HepG2 (cell line): ENCODE results near the gene HSD3B7.
A peak's percentile ranks its signal among the peaks of the same experiment; 100 is the strongest.

Experiments used
- CTCF ChIP-seq: sonication (generic); formaldehyde crosslinking; IDR thresholded peaks from 2 replicates; pipeline ENCODE4 v1.5.0; 2020; ENCODE audit warnings: mild to moderate bottlenecking, missing genetic modification reagents, moderate library complexity
- JUNB ChIP-seq: sonication (generic); formaldehyde crosslinking; IDR thresholded peaks from 2 replicates; pipeline ENCODE4 v1.8.0; 2022; ENCODE audit warnings: missing genetic modification reagents, mild to moderate bottlenecking, borderline replicate concordance
- KDM2A ChIP-seq: sonication (generic); formaldehyde crosslinking; IDR thresholded peaks from 2 replicates; pipeline ENCODE4 v1.4.0; 2020; ENCODE audit warnings: low read depth, missing genetic modification reagents, borderline replicate concordance
- PATZ1 ChIP-seq: sonication (generic); formaldehyde crosslinking; IDR thresholded peaks from 2 replicates; pipeline ENCODE4 v1.4.0; 2020; ENCODE audit warnings: missing genetic modification reagents
- POLR2A ChIP-seq, 2 experiments: IDR thresholded peaks; 2 replicates each; pipeline ENCODE4 v1.6.1; 2011; ENCODE audit warnings: low read depth in 2 of 2, low read length in 2 of 2, mild to moderate bottlenecking in 1 of 2, moderate library complexity in 1 of 2; ENCODE audit not compliant: insufficient read depth in 1 of 2
- POLR2AphosphoS5 ChIP-seq: IDR thresholded peaks from 2 replicates; pipeline ENCODE4 v1.6.1; 2012; ENCODE audit warnings: low read depth, low read length
- RAD21 ChIP-seq: fragments of 450-650 bp; formaldehyde crosslinking; IDR thresholded peaks from 2 replicates; pipeline ENCODE4 v1.5.0; 2020; ENCODE audit warnings: mild to moderate bottlenecking
- TOE1 ChIP-seq: sonication (generic); formaldehyde crosslinking; IDR thresholded peaks from 2 replicates; pipeline ENCODE4 v1.4.0; 2020; ENCODE audit warnings: mild to moderate bottlenecking, missing genetic modification reagents
- ZBTB34 ChIP-seq: sonication (generic); formaldehyde crosslinking; IDR thresholded peaks from 2 replicates; pipeline ENCODE4 v1.8.0; 2022; ENCODE audit warnings: mild to moderate bottlenecking, missing genetic modification reagents
- ZNF232 ChIP-seq: sonication (generic); formaldehyde crosslinking; IDR thresholded peaks from 2 replicates; pipeline ENCODE4 v1.4.0; 2020; ENCODE audit warnings: missing genetic modification reagents, borderline replicate concordance

GRCh38 chr16:30965436-30965835 lies 19.6 kb upstream of the HSD3B7 start:
- TF ChIP-seq RAD21 (CRISPR knock-in tag), result no peak
- no peak for TF ChIP-seq KDM2A (CRISPR knock-in tag)
- TF ChIP-seq TOE1, result no peak
- TF ChIP-seq JUNB (CRISPR knock-in tag), result no peak
- TF ChIP-seq ZBTB34 (CRISPR knock-in tag), result no peak
- TF ChIP-seq POLR2AphosphoS5, result no peak
- TF ChIP-seq CTCF (CRISPR knock-in tag), result no peak
- TF ChIP-seq POLR2A (IDR thresholded peaks at IDR 0.05; ENCODE audit: insufficient read depth in 1 of 2, low read depth in 2 of 2, low read length in 2 of 2), result peak in 1 of 2 experiments; percentile 29; a peak in 1 of 4 replicates
- TF ChIP-seq ZNF232, result no peak
- no peak for TF ChIP-seq PATZ1 (CRISPR knock-in tag)
